Osteoblast (primary cell): ENCODE results near the gene NELL1. TPM values are rescaled to one million over a fixed set of nuclear protein-coding genes. Genes with fewer than 3 reads are reported as not detected.

Experiments
- DNase-seq: peaks from one replicate; pipeline ENCODE4 v3.0.0; 2011; ENCODE audit warnings: low spot score, mixed read lengths; ENCODE audit not compliant: insufficient read length; ENCODE audit errors: missing footprints
- H2AFZ ChIP-seq: 2 replicates; pipeline ENCODE4 v1.6.0; 2011; ENCODE audit warnings: mild to moderate bottlenecking, low read length
- H3K27ac ChIP-seq: 2 replicates; pipeline ENCODE4 v1.5.1; 2011; ENCODE audit warnings: mild to moderate bottlenecking, low read depth, low read length, moderate library complexity
- H3K27me3 ChIP-seq: 2 replicates; pipeline ENCODE4 v1.6.0; 2012; ENCODE audit warnings: mild to moderate bottlenecking, control low read depth, inconsistent platforms, low read length, moderate library complexity; ENCODE audit not compliant: insufficient read depth
- H3K36me3 ChIP-seq: 2 replicates; pipeline ENCODE4 v1.5.1; 2011; ENCODE audit warnings: mild to moderate bottlenecking, low read length, control low read depth, moderate library complexity; ENCODE audit not compliant: insufficient read depth
- H3K4me1 ChIP-seq: 2 replicates; pipeline ENCODE4 v1.5.1; 2011; ENCODE audit warnings: mild to moderate bottlenecking, low read length, control low read depth, moderate library complexity; ENCODE audit not compliant: insufficient read depth
- H3K4me2 ChIP-seq: 2 replicates; pipeline ENCODE4 v1.6.0; 2011; ENCODE audit warnings: mild to moderate bottlenecking, low read length; ENCODE audit not compliant: insufficient read depth
- H3K4me3 ChIP-seq: fragments of 200-600 bp; sonication (generic); 3 replicates; pipeline ENCODE4 v1.5.1; 2012; ENCODE audit warnings: mild to moderate bottlenecking, low read length, inconsistent platforms; ENCODE audit not compliant: insufficient read depth
- H3K79me2 ChIP-seq: 2 replicates; pipeline ENCODE4 v1.6.0; 2012; ENCODE audit warnings: mild to moderate bottlenecking, low read length, control low read depth, inconsistent platforms; ENCODE audit not compliant: insufficient read depth
- H3K9me3 ChIP-seq: 2 replicates; pipeline ENCODE4 v1.5.1; 2011; ENCODE audit warnings: low read depth, low read length, control low read depth
- H4K20me1 ChIP-seq: 2 replicates; pipeline ENCODE4 v1.6.0; 2012; ENCODE audit warnings: mild to moderate bottlenecking, low read length, control low read depth; ENCODE audit not compliant: insufficient read depth
- CTCF ChIP-seq: IDR thresholded peaks from 2 replicates; pipeline ENCODE4 v1.5.1; 2011; ENCODE audit warnings: mild to moderate bottlenecking, low read depth, low read length, moderate library complexity; ENCODE audit errors: extremely low read depth
- total RNA-seq: library from RNA; depleted of rRNA; stranded (reverse); fragments of >200 nt; gene quantifications from 2 replicates; pipeline ENCODE4 v1.2.3, GENCODE V29; 2012

Gene NELL1
- total RNA-seq, 1 donor: not detected

GRCh38 chr11:20808328-20808727, 138.9 kb downstream of the NELL1 start:
- no peaks in the 10 kb centered on the region for H3K4me1 ChIP-seq
- DNase-seq: no peak
- H3K36me3 ChIP-seq: no peaks in the 10 kb centered on the region
- H2AFZ ChIP-seq: no peak overlapping the region
- no peak for TF ChIP-seq CTCF
- no peaks in the 10 kb centered on the region for H3K27me3 ChIP-seq
- H3K9me3 ChIP-seq: no peaks in the 10 kb centered on the region
- H3K27ac ChIP-seq: no peak overlapping the region
- no peaks in the 10 kb centered on the region for H3K79me2 ChIP-seq
- H3K4me2 ChIP-seq: no peak overlapping the region
- no peaks in the 10 kb centered on the region for H4K20me1 ChIP-seq
- H3K4me3 ChIP-seq: no peak overlapping the region

GRCh38 chr11:20821046-20821445, 151.7 kb downstream of the NELL1 start:
- TF ChIP-seq CTCF: no peak
- DNase-seq: no peak

GRCh38 chr11:20821470-20821869, 152.1 kb downstream of the NELL1 start:
- no peak overlapping the region for H3K4me3 ChIP-seq
- H2AFZ ChIP-seq: no peak overlapping the region
- H3K4me2 ChIP-seq: no peak overlapping the region
- no peaks in the 10 kb centered on the region for H3K9me3 ChIP-seq
- H3K27ac ChIP-seq: no peak overlapping the region
- TF ChIP-seq CTCF: no peak
- DNase-seq: no peak
- no peaks in the 10 kb centered on the region for H4K20me1 ChIP-seq
- H3K36me3 ChIP-seq: no peaks in the 10 kb centered on the region
- no peaks in the 10 kb centered on the region for H3K4me1 ChIP-seq
- no peaks in the 10 kb centered on the region for H3K79me2 ChIP-seq
- H3K27me3 ChIP-seq: no peaks in the 10 kb centered on the region

More at GRCh38 chr11:20821046-20821445, 151.7 kb downstream of the NELL1 start:
- H3K4me2 ChIP-seq: no peak overlapping the region
- no peaks in the 10 kb centered on the region for H3K79me2 ChIP-seq
- H3K9me3 ChIP-seq: no peaks in the 10 kb centered on the region
- no peak overlapping the region for H3K4me3 ChIP-seq
- H3K27ac ChIP-seq: no peak overlapping the region
- no peaks in the 10 kb centered on the region for H3K36me3 ChIP-seq
- no peaks in the 10 kb centered on the region for H3K27me3 ChIP-seq
- no peaks in the 10 kb centered on the region for H3K4me1 ChIP-seq
- H4K20me1 ChIP-seq: no peaks in the 10 kb centered on the region
- no peak overlapping the region for H2AFZ ChIP-seq

GRCh38 chr11:20824773-20825172, 155.4 kb downstream of the NELL1 start:
- Histone ChIP-seq H3K4me1 (no peaks in the 10 kb centered on the region), H3K36me3 (no peaks in the 10 kb centered on the region), H2AFZ (no peak overlapping the region), H3K4me3 (no peak overlapping the region), H4K20me1 (no peaks in the 10 kb centered on the region), H3K27ac (no peak overlapping the region), H3K79me2 (no peaks in the 10 kb centered on the region), H3K4me2 (no peak overlapping the region), H3K27me3 (no peaks in the 10 kb centered on the region), H3K9me3 (no peaks in the 10 kb centered on the region)
- no peak for TF ChIP-seq CTCF
- DNase-seq: no peak
